HG03060 (cell line): Measurements from ENCODE around the gene KCNJ18.
"Not testable (repeated sequence)": the region's sequence is repeated elsewhere in the genome, so short reads cannot be mapped to it uniquely, and the experiment has no call there.

Experiments used
- ATAC-seq: cut with Tn5 transposase; IDR thresholded peaks from one replicate; pipeline ENCODE4 v1.9.1; 2021; ENCODE audit warnings: low read depth, moderate number of reproducible peaks; ENCODE audit not compliant: unreplicated experiment

KCNJ18 gene

GRCh38 chr17:21749696-21750531 is 57.6 kb downstream of the KCNJ18 start:
- not testable (repeated sequence) for ATAC-seq

GRCh38 chr17:21751111-21751510 is 58.8 kb downstream of the KCNJ18 start:
- ATAC-seq: not testable (repeated sequence)
